Measurements from ENCODE around the gene DUSP14. TPM values are rescaled to one million over a fixed set of nuclear protein-coding genes. Genes with fewer than 3 reads are reported as not detected.

Gene DUSP14
- total and polyA plus RNA-seq, 10 donors = 2.6 to 16.3 (median 3.8) TPM

- TF ChIP-seq CTCF (IDR thresholded peaks at IDR 0.05 in 8 of 11, conservative IDR thresholded peaks at IDR 0.05 in 3 of 11) = no peak
- no peak for DNase-seq
- H3K4me3 ChIP-seq = no peak overlapping the region
- H3K27me3 ChIP-seq (replicated peaks in 1 of 7) = no peaks in the 10 kb centered on the region
- H3K36me3 ChIP-seq = peaks cover 5 to 100% (median 67%) of the 10 kb centered on the region in 6 donors
- 84 to 93% (median 88%) methylated on average over 8 of the region's 8 CpGs for WGBS, 5 donors
- intact Hi-C loops (cut with DNase I; ENCODE audit: low total_unique reads) = no loop called here
- H3K9me3 ChIP-seq = no peaks in the 10 kb centered on the region
- no peak overlapping the region for H3K27ac ChIP-seq
- H3K4me1 ChIP-seq = peaks cover 0 to 6% (median 0%) of the 10 kb centered on the region in 6 donors
These were observed 29.1 kb downstream of the DUSP14 start for GRCh38 chr17:37518826-37519225.

GRCh38 chr17:37519251-37519985, 29.7 kb downstream of the DUSP14 start:
- peaks cover 5 to 100% (median 71%) of the 10 kb centered on the region in 6 donors for H3K36me3 ChIP-seq
- no peak overlapping the region for H3K27ac ChIP-seq
- TF ChIP-seq CTCF (IDR thresholded peaks at IDR 0.05 in 8 of 11, conservative IDR thresholded peaks at IDR 0.05 in 3 of 11) (no peak), POLR2AphosphoS5 (IDR thresholded peaks at IDR 0.05) (no peak)
- H3K9me3 ChIP-seq = no peaks in the 10 kb centered on the region
- H3K27me3 ChIP-seq (replicated peaks in 1 of 7) = no peaks in the 10 kb centered on the region
- 53 to 73% (median 67%) methylated on average over 5 of the region's 5 CpGs for WGBS, 5 donors
- intact Hi-C loops (cut with DNase I; ENCODE audit: low total_unique reads) = no loop called here
- no peak overlapping the region for H3K4me3 ChIP-seq
- DNase-seq = no peak
- peaks cover 0 to 6% (median 0%) of the 10 kb centered on the region in 6 donors for H3K4me1 ChIP-seq

- no peak overlapping the region for H3K27ac ChIP-seq
- TF ChIP-seq CTCF (IDR thresholded peaks at IDR 0.05 in 8 of 11, conservative IDR thresholded peaks at IDR 0.05 in 3 of 11) (no peak), POLR2AphosphoS5 (IDR thresholded peaks at IDR 0.05) (no peak), POLR2A (IDR thresholded peaks at IDR 0.05) (no peak)
- peaks cover 5 to 100% (median 71%) of the 10 kb centered on the region in 6 donors for H3K36me3 ChIP-seq
- H3K4me1 ChIP-seq = peaks cover 0 to 6% (median 0%) of the 10 kb centered on the region in 6 donors
- H3K4me3 ChIP-seq = no peak overlapping the region
- no peak for DNase-seq
- no peaks in the 10 kb centered on the region for H3K9me3 ChIP-seq
- no peaks in the 10 kb centered on the region for H3K27me3 ChIP-seq (replicated peaks in 1 of 7)
- intact Hi-C loops (cut with DNase I; ENCODE audit: low total_unique reads) = no loop called here
- 86 to 92% (median 89%) methylated on average over 8 of the region's 8 CpGs for WGBS, 5 donors
These were observed 30.5 kb downstream of the DUSP14 start for GRCh38 chr17:37520174-37520573.

GRCh38 chr17:37521821-37522220, 32.1 kb downstream of the DUSP14 start:
- no peaks in the 10 kb centered on the region for H3K27me3 ChIP-seq (replicated peaks in 1 of 7)
- DNase-seq = no peak
- H3K9me3 ChIP-seq = no peaks in the 10 kb centered on the region
- peaks cover 5 to 100% (median 69%) of the 10 kb centered on the region in 6 donors for H3K36me3 ChIP-seq
- H3K4me3 ChIP-seq = no peak overlapping the region
- 94 to 98% (median 96%) methylated on average over 5 of the region's 5 CpGs for WGBS, 5 donors
- H3K4me1 ChIP-seq = no peaks in the 10 kb centered on the region
- TF ChIP-seq CTCF (IDR thresholded peaks at IDR 0.05 in 8 of 11, conservative IDR thresholded peaks at IDR 0.05 in 3 of 11) = no peak
- no peak for TF ChIP-seq POLR2AphosphoS5 (IDR thresholded peaks at IDR 0.05)
- TF ChIP-seq POLR2A (IDR thresholded peaks at IDR 0.05) = no peak
- intact Hi-C loops (cut with DNase I; ENCODE audit: low total_unique reads) = no loop called here
- no peak overlapping the region for H3K27ac ChIP-seq

Measured in spleen (tissue), 11 donors.